Measurements from ENCODE around the gene PHKA2.

PHKA2 gene

GRCh38 chrX:18956303-18957032, 27.4 kb downstream of the PHKA2 start:
- no peak overlapping the region for H2AFZ ChIP-seq (ENCODE audit: low read depth)
- no peak overlapping the region for H3K27ac ChIP-seq
- H3K36me3 ChIP-seq (ENCODE audit: insufficient read depth): no peaks in the 10 kb centered on the region
- H3K4me2 ChIP-seq: no peak overlapping the region
- H3K4me1 ChIP-seq (ENCODE audit: low read depth, poor library complexity, severe bottlenecking): no peaks in the 10 kb centered on the region
- no peaks in the 10 kb centered on the region for H3K27me3 ChIP-seq (ENCODE audit: insufficient read depth, low read depth)
- H3K4me3 ChIP-seq (IDR thresholded peaks at IDR 0.05; ENCODE audit: insufficient read depth, low read depth, low read length): no peak overlapping the region
- no peaks in the 10 kb centered on the region for H3K79me2 ChIP-seq (ENCODE audit: insufficient read depth, low read depth)
- no peak for TF ChIP-seq CTCF (conservative IDR thresholded peaks at IDR 0.05; ENCODE audit: low read depth, low read length)
- H4K20me1 ChIP-seq (ENCODE audit: insufficient read depth): no peaks in the 10 kb centered on the region
- H3K9ac ChIP-seq: no peak overlapping the region

GRCh38 chrX:18955676-18956075, 28.2 kb downstream of the PHKA2 start:
- no peak overlapping the region for H3K27ac ChIP-seq
- no peak overlapping the region for H3K9ac ChIP-seq
- no peaks in the 10 kb centered on the region for H3K36me3 ChIP-seq (ENCODE audit: insufficient read depth)
- no peaks in the 10 kb centered on the region for H3K79me2 ChIP-seq (ENCODE audit: insufficient read depth, low read depth)
- no peaks in the 10 kb centered on the region for H4K20me1 ChIP-seq (ENCODE audit: insufficient read depth)
- no peak for TF ChIP-seq CTCF (conservative IDR thresholded peaks at IDR 0.05; ENCODE audit: low read depth, low read length)
- no peak overlapping the region for H2AFZ ChIP-seq (ENCODE audit: low read depth)
- H3K27me3 ChIP-seq (ENCODE audit: insufficient read depth, low read depth): no peaks in the 10 kb centered on the region
- no peaks in the 10 kb centered on the region for H3K4me1 ChIP-seq (ENCODE audit: low read depth, poor library complexity, severe bottlenecking)
- no peak overlapping the region for H3K4me2 ChIP-seq
- H3K4me3 ChIP-seq (IDR thresholded peaks at IDR 0.05; ENCODE audit: insufficient read depth, low read depth, low read length): no peak overlapping the region

- TF ChIP-seq CTCF (conservative IDR thresholded peaks at IDR 0.05; ENCODE audit: low read depth, low read length): no peak
Measured at GRCh38 chrX:18951032-18951431, 32.9 kb downstream of the PHKA2 start.

DNA sequence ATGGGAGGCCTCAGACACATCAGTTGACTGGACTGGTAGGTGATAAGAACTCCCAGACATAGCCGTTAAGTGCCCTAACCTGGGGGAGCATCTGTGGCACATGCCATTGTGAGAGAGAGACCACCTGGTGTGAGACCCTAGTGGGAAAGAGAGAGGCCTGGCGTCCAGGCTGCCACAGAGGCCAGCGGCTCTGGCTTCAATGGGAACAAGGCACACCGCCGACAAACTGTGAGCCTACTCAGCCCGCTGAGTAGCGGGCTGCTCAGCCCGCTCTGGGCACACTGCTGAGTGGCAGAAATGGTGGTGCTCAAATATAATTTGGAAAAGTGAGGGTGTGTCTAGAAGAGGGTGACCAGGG, 34.0 kb downstream of the PHKA2 start:
- H3K4me2 ChIP-seq: no peak overlapping the region
- H3K79me2 ChIP-seq (ENCODE audit: insufficient read depth, low read depth): no peaks in the 10 kb centered on the region
- no peak overlapping the region for H3K4me3 ChIP-seq (IDR thresholded peaks at IDR 0.05; ENCODE audit: insufficient read depth, low read depth, low read length)
- no peaks in the 10 kb centered on the region for H3K36me3 ChIP-seq (ENCODE audit: insufficient read depth)
- no peak for TF ChIP-seq CTCF (conservative IDR thresholded peaks at IDR 0.05; ENCODE audit: low read depth, low read length)
- no peak overlapping the region for H3K9ac ChIP-seq
- H3K27me3 ChIP-seq (ENCODE audit: insufficient read depth, low read depth): no peaks in the 10 kb centered on the region
- H2AFZ ChIP-seq (ENCODE audit: low read depth): no peak overlapping the region
- no peaks in the 10 kb centered on the region for H3K4me1 ChIP-seq (ENCODE audit: low read depth, poor library complexity, severe bottlenecking)
- H3K27ac ChIP-seq: no peak overlapping the region
- H4K20me1 ChIP-seq (ENCODE audit: insufficient read depth): no peaks in the 10 kb centered on the region

More at GRCh38 chrX:18951032-18951431, 32.9 kb downstream of the PHKA2 start:
- H3K9ac ChIP-seq: no peak overlapping the region
- H3K4me1 ChIP-seq (ENCODE audit: low read depth, poor library complexity, severe bottlenecking): no peaks in the 10 kb centered on the region
- no peaks in the 10 kb centered on the region for H4K20me1 ChIP-seq (ENCODE audit: insufficient read depth)
- no peaks in the 10 kb centered on the region for H3K36me3 ChIP-seq (ENCODE audit: insufficient read depth)
- no peaks in the 10 kb centered on the region for H3K27me3 ChIP-seq (ENCODE audit: insufficient read depth, low read depth)
- H3K27ac ChIP-seq: no peak overlapping the region
- no peak overlapping the region for H3K4me3 ChIP-seq (IDR thresholded peaks at IDR 0.05; ENCODE audit: insufficient read depth, low read depth, low read length)
- no peak overlapping the region for H3K4me2 ChIP-seq
- no peak overlapping the region for H2AFZ ChIP-seq (ENCODE audit: low read depth)
- H3K79me2 ChIP-seq (ENCODE audit: insufficient read depth, low read depth): no peaks in the 10 kb centered on the region
